Cardiac muscle cell (in vitro differentiated cells and primary cell): ENCODE data around the gene FGGY. TPM values are rescaled to one million over a fixed set of nuclear protein-coding genes. Genes with fewer than 3 reads are reported as not detected.

ENCODE experiments used
- DNase-seq, 2 donors: peaks; one replicate each; pipeline versions ENCODE4 v3.0.0 to v3.0.0-alpha.2; 2010 to 2017; ENCODE audit warnings: low read depth in 1 of 2, low spot score in 1 of 2
- H3K27ac ChIP-seq: fragments of 200-600 bp; sonication (generic); 2 replicates; pipeline ENCODE4 v1.5.1; 2016
- H3K27me3 ChIP-seq: fragments of 200-600 bp; sonication (generic); 2 replicates; pipeline ENCODE4 v1.6.0; 2016; ENCODE audit warnings: control low read depth
- H3K36me3 ChIP-seq: fragments of 200-600 bp; sonication (generic); 2 replicates; pipeline ENCODE4 v1.5.1; 2016; ENCODE audit warnings: control low read depth
- H3K4me1 ChIP-seq: fragments of 200-600 bp; sonication (generic); 2 replicates; pipeline ENCODE4 v1.8.1; 2017; ENCODE audit warnings: low read depth, mild to moderate bottlenecking, mixed run types
- H3K4me3 ChIP-seq: fragments of 200-600 bp; sonication (generic); 2 replicates; pipeline ENCODE4 v1.5.1; 2016; ENCODE audit warnings: mild to moderate bottlenecking
- H3K9me3 ChIP-seq: fragments of 200-600 bp; sonication (generic); 2 replicates; pipeline ENCODE4 v1.5.1; 2017; ENCODE audit warnings: low read depth, mild to moderate bottlenecking, control low read depth
- CTCF ChIP-seq: IDR thresholded peaks from 2 replicates; pipeline ENCODE4 v1.5.1; 2012; ENCODE audit warnings: low read depth, mild to moderate bottlenecking, low read length
- polyA plus RNA-seq: library from polyadenylated mRNA; unstranded; fragments of >200 nt; fragmentation: Nextera tagmentation; extraction: Ambion mirVana; gene quantifications from 2 replicates; pipeline ENCODE4 v1.2.1, GENCODE V29; 2016
- total RNA-seq: library from RNA; depleted of rRNA; stranded (reverse); fragments of >200 nt; gene quantifications from 2 replicates; pipeline ENCODE4 v1.2.3, GENCODE V29; 2016

The FGGY gene
- total and polyA plus RNA-seq, 2 experiments from 2014 or later: 9.8 to 14.5 TPM

- H3K4me3 ChIP-seq: no peak overlapping the region
- H3K9me3 ChIP-seq: no peaks in the 10 kb centered on the region
- H3K27me3 ChIP-seq: no peaks in the 10 kb centered on the region
- TF ChIP-seq CTCF: no peak
- H3K36me3 ChIP-seq: no peaks in the 10 kb centered on the region
- peaks cover 9% of the 10 kb centered on the region for H3K4me1 ChIP-seq
- DNase-seq: peak in 1 of 2 donors; percentile 52
- H3K27ac ChIP-seq: no peak overlapping the region
Observed at GRCh38 chr1:59421232-59421920, 124.5 kb downstream of the FGGY start.

- H3K27me3 ChIP-seq: no peaks in the 10 kb centered on the region
- no peaks in the 10 kb centered on the region for H3K36me3 ChIP-seq
- TF ChIP-seq CTCF: no peak
- no peak overlapping the region for H3K27ac ChIP-seq
- DNase-seq: peak; percentile 21 to 84
- H3K4me3 ChIP-seq: no peak overlapping the region
- H3K9me3 ChIP-seq: no peaks in the 10 kb centered on the region
- H3K4me1 ChIP-seq: peaks cover 21% of the 10 kb centered on the region
Observed at GRCh38 chr1:59422921-59423575, 126.2 kb downstream of the FGGY start.

DNA sequence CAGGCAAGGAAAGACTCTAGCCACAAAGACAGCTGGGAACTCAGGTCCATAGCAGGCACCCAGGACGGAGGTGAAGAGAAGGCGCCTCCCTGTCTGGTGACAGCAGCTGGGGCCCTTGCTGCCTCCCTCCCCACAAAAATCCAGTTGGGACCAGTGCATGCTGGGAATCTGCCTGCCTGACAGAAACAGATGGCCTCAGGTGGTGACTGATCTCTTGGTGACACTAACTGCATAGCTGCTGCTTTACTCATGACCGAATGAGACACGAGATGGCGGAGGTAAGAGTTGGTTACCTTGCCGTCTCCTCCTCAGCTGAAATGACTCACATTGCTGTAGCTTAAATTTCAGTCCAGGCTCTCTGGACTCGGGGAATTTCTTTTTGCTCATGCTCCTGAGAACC is 130.3 kb downstream of the FGGY start:
- Histone ChIP-seq H3K4me1 (peaks cover 27% of the 10 kb centered on the region), H3K36me3 (no peaks in the 10 kb centered on the region), H3K4me3 (no peak overlapping the region), H3K9me3 (no peaks in the 10 kb centered on the region), H3K27ac (peak overlapping the region; percentile 54), H3K27me3 (no peaks in the 10 kb centered on the region)
- DNase-seq: peak in 1 of 2 donors; percentile 17
- no peak for TF ChIP-seq CTCF

DNA sequence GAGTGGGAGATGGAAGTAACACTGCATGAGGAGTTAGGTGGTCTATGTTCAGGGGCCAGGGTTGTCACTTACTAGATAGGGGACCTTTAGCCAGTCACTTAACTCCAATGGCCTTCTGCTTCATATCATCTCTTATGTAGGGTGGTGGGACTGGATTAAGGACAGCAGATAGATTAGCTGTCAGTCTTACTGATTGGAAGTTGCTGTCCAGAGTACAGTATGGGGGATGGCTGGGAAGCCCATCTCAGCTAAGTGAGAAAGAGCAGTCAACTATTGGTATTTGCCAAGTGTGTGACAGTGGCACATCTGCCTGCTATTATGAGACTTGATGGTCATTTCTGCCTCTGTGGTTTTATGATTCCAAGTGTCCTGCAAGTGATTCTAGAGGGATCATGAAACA is 130.9 kb downstream of the FGGY start:
- peak overlapping the region; percentile 54 for H3K27ac ChIP-seq

GRCh38 chr1:59428828-59429227 is 131.9 kb downstream of the FGGY start:
- Histone ChIP-seq H3K4me3 (no peak overlapping the region), H3K4me1 (peaks cover 31% of the 10 kb centered on the region), H3K36me3 (no peaks in the 10 kb centered on the region), H3K9me3 (no peaks in the 10 kb centered on the region), H3K27ac (no peak overlapping the region), H3K27me3 (no peaks in the 10 kb centered on the region)
- TF ChIP-seq CTCF: no peak
- DNase-seq: no peak

More for the DNA sequence above, 130.9 kb downstream of the FGGY start:
- H3K9me3 ChIP-seq: no peaks in the 10 kb centered on the region
- TF ChIP-seq CTCF: no peak
- no peaks in the 10 kb centered on the region for H3K36me3 ChIP-seq
- no peaks in the 10 kb centered on the region for H3K27me3 ChIP-seq
- no peak overlapping the region for H3K4me3 ChIP-seq
- DNase-seq: no peak
- H3K4me1 ChIP-seq: peaks cover 27% of the 10 kb centered on the region
